Fibroblast of skin of scalp (primary cell): ENCODE results near the gene TMEM204.
A peak's percentile ranks its signal among the peaks of the same experiment; 100 is the strongest.

ENCODE experiments used
- DNase-seq: peaks from one replicate; pipeline ENCODE4 v3.0.0-alpha.2; 2013

The TMEM204 gene

DNA sequence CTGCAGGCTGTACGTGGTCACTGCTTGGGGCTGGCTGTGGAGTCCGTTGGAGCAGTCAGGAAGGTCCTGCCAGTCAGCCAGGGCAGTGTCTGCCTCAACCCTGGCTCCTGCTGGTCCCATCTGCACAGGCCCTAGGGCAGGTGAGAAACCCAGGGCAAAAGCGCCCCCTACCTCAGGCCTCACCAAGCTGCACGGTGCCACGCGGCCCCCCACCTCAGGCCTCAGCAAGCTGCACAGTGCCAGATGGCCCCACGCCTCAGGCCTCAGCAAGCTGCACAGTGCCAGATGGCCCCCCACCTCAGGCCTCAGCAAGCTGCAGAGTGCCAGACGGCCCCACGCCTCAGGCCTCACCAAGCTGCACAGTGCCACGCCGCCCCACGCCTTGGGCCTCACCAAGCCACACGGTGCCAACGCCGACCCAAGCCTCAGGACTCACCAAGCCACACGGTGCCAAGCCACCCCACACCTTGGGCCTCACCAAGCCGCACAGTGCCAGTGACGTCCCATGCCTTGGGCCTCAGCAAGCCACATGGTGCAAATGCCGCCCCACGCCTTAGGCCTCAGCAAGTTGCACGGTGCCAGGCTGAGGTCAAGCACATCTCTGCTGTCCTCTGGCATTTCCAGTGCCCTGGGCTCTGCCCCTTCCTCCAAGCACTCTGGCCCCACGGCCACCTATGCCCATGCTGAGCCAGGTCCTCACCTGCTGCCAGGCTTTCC lies 5.5 kb downstream of the TMEM204 start:
- no peak for DNase-seq

DNA sequence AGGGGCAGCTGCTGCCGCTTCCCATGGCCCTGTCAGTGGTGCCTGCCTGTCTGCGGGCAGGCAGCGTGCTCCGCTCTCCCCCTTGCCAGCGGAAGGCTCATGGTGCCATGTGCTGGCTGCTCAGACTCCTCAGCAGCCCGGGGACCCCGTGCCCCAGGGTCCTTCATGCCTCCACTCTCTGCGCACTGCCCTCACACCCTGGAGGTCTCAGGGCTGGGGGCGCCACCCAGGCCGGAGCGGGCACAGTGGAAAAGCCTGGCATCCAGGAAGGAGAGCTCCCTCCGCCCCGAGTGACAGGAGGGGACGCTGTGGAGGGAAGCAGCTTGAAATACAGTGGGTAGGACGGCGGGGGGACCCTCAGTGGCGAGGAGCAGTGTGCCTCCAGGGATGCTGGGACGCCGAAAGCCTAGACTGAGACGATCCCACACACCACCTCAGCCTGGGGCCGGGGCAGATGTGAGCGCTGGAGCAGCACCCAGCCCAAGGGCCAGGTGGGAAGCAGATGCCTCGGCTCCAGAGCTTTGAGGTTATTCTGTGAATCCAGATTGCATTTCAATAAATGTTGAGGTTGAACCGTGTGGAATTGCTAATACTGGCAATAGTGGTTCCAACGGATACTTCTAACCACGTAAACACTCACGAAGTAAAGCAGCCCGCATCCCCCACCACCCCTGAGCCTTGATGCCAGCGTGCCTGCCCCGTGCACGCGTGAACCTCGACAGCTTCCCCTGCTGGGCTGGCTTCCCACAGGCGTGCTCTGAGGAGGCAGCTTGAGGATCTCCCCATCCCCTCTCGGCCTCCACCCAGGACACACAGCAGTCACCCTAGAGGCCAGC lies 6.5 kb downstream of the TMEM204 start:
- no peak for DNase-seq

DNA sequence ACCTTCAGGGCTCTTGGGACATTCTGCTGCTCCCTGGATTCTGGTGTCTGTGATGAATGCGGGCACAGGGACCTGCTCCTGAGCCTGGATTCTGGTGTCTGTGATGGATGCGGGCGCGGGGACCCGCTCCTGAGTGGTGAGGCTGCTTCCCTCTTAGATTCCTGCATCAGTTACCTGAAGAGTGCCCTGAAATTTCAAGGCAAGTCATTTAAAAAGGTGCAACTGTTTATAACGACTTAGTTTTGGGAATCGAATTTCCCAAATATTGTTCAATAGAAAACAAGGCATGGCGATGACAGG lies 7.0 kb downstream of the TMEM204 start:
- no peak for DNase-seq

DNA sequence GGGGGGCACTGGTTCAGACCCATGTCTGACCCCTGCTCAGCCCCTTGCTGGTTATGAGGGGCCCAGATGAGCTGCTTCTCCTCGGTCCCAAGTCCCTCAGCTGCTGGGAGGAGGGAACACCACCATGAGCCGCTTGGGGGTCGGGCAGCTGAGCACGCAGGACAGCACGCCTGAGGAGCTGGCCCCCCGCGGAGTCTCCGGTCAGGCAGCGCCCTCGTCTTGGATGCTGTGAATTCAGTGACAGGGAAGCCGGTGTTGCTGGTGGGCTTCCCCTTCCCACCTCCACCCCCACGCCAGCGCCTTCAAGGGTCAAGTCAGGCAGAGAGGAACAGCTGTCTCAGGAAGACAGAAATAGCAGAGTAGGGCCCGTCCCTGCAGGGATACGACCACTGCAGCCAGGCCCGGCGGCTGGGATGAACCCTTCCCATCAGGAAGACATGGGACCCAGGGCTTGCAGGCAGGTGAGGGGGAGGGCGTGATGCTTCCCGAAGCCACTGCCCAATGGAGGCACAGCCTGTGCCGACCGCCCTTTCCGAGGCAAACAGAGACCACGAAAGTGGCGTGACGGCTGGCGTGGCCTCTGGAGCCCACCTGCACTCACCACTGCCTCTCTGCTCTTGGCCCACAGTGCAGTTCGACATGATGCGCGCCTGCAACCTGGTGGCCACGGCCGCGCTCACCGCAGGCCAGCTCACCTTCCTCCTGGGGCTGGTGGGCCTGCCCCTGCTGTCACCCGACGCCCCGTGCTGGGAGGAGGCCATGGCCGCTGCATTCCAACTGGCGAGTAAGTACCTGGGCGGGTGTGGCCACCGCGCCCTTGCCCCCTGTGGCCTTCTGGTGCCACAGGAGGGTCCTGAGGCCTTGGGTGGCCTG lies 8.1 kb downstream of the TMEM204 start:
- no peak for DNase-seq

DNA sequence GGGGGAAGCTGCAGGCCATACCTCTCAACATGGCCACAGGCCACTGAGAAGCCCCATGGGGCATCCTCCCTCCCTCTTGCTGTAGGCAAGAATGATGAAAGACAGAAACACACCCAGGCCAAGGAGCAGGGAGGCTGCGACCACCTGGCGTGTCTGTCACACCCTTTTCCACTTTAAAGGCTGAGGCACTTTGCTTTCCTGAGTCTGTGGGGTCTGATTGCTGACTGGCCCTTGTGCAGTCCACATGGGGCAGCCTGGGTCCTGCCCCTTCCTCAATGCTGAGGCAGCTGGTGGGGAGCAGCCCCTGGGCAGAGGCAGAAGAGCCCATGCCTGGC lies 8.7 kb downstream of the TMEM204 start:
- DNase-seq = no peak

DNA sequence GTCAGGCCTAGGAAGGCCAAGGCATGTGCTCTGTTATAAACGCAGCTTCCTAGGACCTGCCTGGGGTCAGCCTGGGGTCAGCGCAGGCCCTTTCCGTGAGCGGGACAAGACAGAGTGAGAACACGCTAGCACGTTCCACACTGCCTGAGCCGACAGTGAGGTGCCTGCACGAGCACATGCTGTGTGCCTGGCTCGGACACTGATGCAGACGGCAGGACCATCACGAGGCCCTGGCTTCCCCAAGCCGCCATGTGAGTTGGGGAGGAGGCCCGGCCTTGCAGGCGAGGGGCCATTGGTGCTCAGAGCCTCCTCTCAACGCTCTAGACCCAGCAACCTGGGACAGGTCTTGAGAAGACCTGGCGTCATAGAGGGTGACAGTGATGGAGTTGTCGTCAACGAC lies 9.1 kb downstream of the TMEM204 start:
- no peak for DNase-seq

DNA sequence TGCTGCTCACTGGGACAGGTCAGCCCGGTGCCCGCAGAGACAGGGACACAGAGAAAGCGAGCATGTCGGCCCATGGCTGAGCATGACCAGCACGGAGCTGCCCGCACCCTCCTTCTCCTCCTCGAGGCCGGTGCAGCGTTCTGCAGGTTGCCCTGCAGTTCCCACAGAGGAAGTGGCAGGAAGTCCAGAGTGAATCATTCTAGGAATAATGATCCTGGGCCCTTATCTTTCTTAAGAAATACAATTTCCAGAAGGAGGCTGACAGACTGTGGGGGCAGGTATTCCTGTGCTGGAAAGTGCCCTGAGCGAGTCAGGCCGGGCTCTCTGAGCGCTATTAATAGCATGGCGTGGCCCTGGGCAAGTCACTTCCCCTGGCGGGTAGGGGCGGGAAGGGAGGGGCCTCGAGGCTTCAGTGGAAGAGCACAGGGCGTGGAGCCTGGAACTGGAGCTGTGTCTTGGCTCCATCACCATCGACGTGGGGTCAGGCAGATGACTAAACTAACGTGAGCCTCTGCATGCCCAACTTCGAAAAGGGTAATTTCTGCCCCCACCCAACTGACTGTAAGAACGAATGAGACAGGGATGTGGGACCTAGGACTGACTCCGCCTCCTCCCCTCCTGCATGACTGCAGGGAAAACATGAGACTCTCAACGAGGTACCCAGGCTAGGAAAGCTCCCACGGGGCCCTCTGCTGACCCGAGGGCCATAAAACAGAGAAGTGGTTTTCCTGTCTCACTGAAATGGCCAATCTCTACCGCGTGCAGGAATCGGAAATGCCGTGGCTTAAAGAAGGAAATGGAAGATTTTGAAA lies 9.8 kb downstream of the TMEM204 start:
- DNase-seq = peak; percentile 37

DNA sequence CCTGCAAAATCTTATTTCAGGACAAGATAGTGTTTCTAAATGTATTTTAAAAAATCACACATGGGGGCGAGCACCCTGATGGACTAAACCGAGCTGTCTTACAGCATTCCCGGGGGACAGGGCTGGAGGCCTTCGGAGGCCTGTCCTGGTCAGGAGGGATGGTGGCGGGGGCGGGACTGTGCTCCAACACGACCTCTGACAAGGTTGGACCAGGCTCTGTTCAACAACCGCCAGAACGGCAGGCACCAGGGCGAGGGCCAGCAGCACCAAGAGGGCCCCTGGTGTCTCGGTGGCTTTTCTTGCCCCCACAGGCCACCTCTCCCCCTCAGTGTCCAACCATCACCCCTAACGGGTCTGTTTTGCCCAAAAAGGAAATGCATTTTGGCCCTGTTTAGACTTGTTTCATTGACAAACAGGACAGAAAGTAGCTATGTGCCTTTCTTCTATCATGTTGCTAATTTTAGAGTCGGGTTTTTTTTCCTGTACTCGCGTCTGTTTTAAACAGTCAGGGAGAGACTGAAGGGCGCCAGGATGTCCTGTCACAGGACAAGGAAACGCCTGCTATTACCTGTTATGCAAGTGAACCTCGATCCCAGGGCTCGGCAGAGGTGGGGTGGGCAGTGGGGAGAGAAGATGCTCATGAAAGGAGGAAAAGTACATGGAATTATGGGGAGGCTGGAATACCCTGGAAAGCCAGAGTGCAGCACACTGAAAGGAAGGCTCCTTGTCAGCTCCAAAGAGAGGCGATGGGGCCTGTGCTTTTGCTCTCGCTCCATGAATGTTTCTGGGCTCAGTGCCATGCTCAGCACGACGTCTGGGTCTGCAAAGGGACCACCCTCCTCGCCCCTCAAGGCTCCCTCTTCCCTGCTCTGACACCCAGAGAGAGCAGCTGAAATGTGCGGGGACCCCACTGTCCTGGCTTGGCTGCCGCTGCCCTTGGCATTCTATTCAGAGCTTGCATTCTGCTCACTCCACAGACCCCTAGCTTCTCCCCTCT lies 11.9 kb downstream of the TMEM204 start:
- DNase-seq = no peak

DNA sequence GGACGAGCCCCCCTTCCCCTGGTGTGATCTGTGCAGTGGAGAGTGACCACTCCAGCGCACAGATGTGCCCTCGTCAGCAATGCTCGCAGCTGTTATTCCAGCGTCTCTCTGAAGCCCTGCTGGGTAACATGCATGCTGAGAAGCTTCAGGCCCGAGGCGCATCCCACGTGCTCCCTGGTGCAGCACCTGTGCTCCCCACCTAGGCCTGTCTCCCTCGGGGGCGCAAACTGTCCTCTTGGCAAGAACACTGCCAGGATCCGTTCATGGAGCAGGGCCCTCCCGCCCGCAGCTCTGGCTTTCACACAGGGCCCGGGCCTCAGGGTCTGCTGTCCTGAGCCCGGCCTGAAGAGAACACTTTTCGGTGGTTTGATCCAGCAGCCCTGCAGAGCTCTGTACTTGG lies 13.0 kb downstream of the TMEM204 start:
- no peak for DNase-seq

DNA sequence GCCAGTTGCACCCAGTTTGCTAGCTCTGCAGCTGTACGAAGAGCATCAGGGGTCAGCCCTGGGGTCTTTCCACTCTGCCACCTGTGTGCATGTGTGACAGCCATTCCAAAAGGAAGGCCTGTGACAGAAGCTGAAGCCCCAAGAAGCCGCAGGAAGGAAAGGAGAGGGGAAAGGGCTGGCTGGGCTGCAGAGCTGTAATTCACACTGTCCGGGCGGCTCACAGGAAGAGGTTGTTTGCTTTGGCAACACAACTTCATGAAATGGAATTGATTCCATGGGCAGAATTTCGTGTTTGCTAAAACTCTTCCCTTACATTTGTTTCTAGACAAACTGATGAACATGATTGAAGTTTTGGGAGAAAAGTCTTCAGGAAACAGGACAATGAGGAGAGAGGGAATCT lies 14.8 kb downstream of the TMEM204 start:
- DNase-seq = no peak

DNA sequence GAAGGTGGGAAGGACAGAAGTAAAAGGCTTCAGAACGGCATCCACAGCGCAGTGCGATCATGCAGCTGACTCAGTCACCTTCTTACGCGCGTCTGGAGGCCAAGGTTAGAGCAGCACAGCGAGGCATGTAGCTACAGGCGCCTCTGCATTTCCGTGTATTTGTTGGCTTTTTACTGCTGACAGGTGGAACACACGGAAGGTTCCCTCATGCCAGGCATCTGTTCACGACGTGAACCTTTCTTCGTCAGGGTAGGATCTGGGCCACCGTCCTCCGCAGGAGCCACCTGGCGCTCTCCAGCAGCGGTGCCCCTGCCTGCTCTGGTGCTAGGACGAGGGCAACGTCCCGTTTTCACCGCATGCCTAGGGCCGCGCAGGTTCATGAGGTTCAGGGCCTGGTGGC lies 15.3 kb downstream of the TMEM204 start:
- no peak for DNase-seq

DNA sequence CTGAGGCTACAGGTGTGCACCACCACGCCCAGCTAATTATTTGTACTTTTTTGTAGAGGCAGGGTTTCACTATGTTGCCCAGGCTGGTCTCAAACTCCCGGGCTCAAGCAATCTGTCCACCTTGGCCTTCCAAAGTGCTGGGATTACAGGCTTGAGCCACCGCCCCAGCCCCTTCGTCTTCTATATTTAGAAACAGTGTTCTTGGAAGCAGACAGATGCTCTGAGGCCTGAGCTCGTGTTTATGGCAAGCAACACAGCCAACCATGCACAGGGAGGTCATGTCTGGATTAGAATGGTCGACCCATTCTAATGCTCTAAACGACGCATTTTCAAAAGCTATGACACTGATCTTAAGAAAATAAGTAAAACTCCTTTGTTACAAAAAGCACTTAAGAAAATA lies 16.6 kb downstream of the TMEM204 start:
- no peak for DNase-seq

DNA sequence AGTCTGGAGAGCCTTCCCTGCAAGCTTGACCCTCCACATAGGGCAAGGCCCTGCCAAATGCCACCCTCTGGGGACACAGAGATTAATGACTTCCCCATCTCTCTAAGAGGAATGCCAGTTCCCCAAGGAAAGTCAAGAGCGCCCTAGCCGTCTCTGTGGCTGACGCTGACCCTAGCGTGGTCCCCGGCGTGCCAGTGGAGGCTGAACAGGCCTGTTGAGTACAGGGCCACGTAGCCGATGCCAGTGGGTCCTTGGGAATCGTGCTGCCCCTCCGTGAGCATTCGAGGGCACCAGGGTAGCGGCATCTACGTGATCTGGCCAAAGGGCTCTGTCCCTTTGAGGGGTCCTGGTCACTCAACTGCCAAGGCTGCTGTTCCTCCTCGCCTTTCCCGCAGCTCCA lies 17.2 kb downstream of the TMEM204 start:
- no peak for DNase-seq

DNA sequence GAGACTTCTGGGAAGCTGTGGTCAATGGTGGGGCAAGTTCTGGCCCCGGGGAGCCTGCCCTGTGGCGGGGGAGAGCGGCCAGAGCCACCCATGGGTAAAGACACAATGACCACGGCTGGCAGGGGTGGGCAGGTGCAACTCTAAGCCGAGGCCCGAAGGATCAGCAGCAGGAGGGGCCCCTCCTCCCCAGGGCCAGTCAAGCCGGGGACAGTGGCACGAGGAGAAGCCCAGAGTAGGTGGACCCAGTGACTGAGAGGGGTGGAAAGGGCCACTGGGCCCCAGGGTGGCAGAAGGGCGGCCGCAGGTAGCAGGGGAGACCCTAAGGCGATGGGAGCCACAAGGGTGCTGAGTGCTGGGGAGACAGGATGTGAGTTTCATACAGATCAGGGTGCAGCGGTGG lies 17.7 kb downstream of the TMEM204 start:
- no peak for DNase-seq

DNA sequence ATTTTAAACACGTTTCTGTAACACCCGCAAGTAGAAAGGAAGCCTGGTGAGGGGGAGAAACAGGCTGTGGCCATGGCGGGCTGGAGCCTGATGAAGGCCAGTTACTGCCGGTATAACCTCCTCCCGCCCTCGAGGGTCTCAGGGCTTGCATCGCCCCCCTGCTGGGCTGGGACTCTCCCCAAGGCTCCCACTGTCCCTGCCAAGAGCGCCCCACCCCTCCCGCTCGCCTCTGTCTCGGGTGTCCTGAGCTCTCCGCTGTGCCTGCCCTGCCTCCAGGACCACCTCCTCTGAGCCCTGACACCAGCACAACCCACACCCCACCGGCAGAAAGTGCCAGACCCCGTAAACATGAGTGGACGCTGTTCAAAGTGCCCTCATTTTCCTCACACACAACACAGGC lies 18.7 kb downstream of the TMEM204 start:
- no peak for DNase-seq

DNA sequence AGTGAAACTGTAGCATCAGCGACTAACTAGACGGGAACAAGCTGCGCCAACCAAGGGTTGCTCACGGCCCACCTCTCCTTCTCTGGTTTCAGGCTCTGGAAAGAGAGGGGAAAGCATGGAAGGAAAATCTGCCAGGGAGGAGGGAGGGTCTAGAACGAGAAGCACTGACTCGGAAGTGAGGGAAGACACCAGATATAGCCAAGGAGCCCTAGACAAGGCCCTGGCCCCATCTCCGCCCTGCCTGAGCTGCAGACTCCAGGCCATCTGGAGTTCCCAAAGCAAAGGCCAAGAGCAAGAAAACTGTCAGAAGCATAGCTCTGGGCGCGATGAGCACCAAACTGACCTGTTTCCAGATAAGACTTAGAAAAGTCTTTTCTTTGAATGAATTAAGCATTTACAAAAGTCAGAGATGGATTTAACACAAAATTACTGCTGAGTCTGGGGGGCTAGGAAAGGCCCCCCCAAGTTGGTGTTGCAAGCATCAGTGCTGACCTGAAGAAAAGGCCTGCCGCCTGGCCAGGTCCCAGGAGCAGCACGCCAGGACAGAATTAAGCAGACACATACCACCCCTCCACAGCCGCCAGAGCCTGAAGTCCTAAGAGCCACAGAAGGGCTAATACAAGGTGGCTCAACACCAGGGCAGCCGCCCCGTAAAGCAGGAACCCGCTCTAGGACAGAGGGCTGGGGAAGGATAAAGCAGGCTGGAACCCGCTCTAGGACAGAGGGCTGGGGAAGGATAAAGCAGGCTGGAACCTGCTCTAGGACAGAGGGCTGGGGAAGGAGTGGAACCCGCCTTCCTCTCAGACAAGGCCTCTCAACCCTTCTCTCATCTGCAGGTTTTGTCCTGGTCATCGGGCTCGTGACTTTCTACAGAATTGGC lies 20.7 kb downstream of the TMEM204 start:
- DNase-seq = no peak

DNA sequence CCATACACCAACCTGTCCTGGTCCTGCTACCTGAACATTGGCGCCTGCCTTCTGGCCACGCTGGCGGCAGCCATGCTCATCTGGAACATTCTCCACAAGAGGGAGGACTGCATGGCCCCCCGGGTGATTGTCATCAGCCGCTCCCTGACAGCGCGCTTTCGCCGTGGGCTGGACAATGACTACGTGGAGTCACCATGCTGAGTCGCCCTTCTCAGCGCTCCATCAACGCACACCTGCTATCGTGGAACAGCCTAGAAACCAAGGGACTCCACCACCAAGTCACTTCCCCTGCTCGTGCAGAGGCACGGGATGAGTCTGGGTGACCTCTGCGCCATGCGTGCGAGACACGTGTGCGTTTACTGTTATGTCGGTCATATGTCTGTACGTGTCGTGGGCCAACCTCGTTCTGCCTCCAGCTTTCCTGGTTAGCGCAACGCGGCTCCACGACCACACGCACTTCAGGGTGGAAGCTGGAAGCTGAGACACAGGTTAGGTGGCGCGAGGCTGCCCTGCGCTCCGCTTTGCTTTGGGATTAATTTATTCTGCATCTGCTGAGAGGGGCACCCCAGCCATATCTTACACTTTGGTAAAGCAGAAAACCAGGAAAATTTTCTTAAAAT lies 21.5 kb downstream of the TMEM204 start:
- no peak for DNase-seq

DNA sequence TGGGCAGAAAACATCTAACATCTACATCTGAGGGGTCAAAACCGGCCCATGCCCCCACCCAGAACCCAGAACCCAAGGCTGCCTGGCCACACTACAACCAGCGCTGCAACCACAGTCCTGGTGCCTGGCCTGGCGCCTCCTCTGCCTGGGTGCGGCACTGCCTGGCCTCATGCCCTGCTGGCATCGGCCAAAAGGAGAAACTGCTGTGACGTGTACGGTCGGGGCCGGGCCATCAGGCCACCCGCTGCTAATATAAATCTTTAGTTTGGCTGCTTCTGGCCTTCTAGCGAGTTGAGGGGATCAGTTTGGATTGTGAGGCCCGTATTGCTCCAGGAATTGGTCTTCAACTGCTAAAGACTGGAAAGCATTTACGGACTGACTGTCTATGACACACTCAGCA lies 22.8 kb downstream of the TMEM204 start:
- DNase-seq = no peak

DNA sequence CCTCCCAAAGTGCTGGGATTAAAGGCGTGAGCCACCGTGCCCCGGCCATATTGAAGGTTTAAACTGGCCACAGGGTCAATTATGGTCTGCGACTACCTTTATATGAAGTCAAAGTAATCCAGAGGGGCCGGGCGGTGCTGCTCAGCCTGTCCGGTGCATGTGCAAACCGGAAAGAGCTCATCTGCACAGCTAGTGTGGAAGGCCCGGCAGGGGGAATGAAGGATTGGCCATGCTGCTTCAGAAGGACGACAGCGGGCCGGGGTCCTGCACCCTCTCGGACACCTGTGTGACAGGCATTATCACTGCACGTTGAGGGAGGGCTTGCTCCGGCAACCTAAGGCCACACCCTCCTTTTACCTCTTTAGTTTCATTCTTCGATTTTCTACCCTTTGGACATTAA lies 23.6 kb downstream of the TMEM204 start:
- no peak for DNase-seq

DNA sequence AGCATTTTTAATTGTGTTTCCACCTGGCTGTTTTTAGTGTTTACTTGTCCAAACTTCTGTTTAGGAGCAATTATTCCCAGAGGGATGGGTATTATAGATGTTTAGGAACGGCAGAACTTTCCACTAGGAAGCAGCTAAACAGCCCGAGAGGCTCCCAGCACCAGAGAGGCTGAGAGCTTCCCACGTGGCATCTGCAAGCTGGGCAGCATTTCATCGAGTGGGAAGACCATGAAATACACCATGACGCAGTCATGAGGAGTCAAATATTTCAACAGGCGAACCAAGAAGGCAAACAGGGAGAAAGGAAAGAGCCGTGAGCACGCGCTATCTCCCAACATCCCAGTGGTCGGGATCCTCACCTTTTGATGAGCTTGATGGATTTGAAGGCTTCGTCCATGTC lies 24.1 kb downstream of the TMEM204 start:
- DNase-seq = no peak
